Measurements from ENCODE around the gene GPR156. TPM values are rescaled to one million over a fixed set of nuclear protein-coding genes. Genes with fewer than 3 reads are reported as not detected.

The GPR156 gene
- total and polyA plus RNA-seq, 9 of the 15 experiments (the other 6 are each of a cell fraction or from before 2014, with no cell fraction given) = 0.07 to 0.14 (median 0.12) TPM; not detected in 5

DNA sequence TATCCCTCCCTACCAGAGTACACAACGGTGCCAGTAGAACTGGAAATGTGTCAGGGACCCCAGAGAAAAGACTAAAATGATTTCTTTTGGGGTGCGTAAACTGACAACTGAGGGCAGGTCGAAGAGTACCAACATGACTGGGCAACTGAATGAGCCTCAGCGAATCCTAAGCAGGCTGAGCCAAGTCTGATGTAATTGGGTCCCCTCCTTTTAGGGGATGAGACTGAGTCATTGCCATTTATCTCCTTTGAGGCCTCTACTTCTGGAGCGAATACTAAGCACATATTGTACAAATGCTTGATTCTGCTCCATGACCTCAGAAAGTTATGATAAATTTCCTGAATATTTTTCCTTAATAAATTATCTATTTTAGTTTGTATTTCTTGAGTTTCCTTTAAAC, 17.3 kb upstream of the GPR156 start:
- H4K20me1 ChIP-seq (replicated peaks; ENCODE audit: control insufficient read depth, insufficient read depth, low read length) = no peaks in the 10 kb centered on the region
- WGBS (ENCODE audit: insufficient coverage, low coverage, missing lambda C conversion rate) = 31% methylated on average over 5 of the region's 5 CpGs
- H3K4me1 ChIP-seq (replicated peaks in 1 of 2; ENCODE audit: control insufficient read depth in 2 of 2, insufficient read depth in 2 of 2, low read length in 2 of 2) = no peaks in the 10 kb centered on the region
- H3K27me3 ChIP-seq (ENCODE audit: control insufficient read depth in 2 of 2, insufficient read depth in 2 of 2, low read length in 2 of 2) = no peaks in the 10 kb centered on the region
- H3K79me2 ChIP-seq (ENCODE audit: control insufficient read depth, insufficient read depth, low read length) = no peaks in the 10 kb centered on the region
- intact Hi-C loops (cut with micrococcal nuclease) = no loop called here
- no peaks in the 10 kb centered on the region for H3K9me3 ChIP-seq (replicated peaks; ENCODE audit: control insufficient read depth, insufficient read depth, low read depth, low read length)
- FAIRE-seq = no peak
- H3K36me3 ChIP-seq (ENCODE audit: control insufficient read depth, insufficient read depth, low read length) = no peaks in the 10 kb centered on the region
- H3K9ac ChIP-seq (ENCODE audit: insufficient read depth in 1 of 2, low read depth in 2 of 2, low read length in 2 of 2) = no peak overlapping the region
- no peak for DNase-seq (ENCODE audit: extremely low read depth in 1 of 4, low spot score in 3 of 4)
- ChIA-PET POLR2A (no interaction called here), CTCF (ENCODE audit: low intra/inter-chr PET ratio) (no interaction called here)
- H3K9me1 ChIP-seq (ENCODE audit: control insufficient read depth, insufficient read depth, low read length) = no peaks in the 10 kb centered on the region
- H3K4me2 ChIP-seq (ENCODE audit: insufficient read depth, low read length) = no peak overlapping the region
- no peak overlapping the region for H2AFZ ChIP-seq (ENCODE audit: low read depth, low read length)
- no TSS peak for BruUV-seq (replicated peaks)
- H3K4me3 ChIP-seq = no peak overlapping the region
- TF ChIP-seq, protein P1, sequence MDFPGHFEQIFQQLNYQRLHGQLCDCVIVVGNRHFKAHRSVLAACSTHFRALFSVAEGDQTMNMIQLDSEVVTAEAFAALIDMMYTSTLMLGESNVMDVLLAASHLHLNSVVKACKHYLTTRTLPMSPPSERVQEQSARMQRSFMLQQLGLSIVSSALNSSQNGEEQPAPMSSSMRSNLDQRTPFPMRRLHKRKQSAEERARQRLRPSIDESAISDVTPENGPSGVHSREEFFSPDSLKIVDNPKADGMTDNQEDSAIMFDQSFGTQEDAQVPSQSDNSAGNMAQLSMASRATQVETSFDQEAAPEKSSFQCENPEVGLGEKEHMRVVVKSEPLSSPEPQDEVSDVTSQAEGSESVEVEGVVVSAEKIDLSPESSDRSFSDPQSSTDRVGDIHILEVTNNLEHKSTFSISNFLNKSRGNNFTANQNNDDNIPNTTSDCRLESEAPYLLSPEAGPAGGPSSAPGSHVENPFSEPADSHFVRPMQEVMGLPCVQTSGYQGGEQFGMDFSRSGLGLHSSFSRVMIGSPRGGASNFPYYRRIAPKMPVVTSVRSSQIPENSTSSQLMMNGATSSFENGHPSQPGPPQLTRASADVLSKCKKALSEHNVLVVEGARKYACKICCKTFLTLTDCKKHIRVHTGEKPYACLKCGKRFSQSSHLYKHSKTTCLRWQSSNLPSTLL (IDR thresholded peaks at IDR 0.05) = no peak
- no peak for TF ChIP-seq JUND (IDR thresholded peaks at IDR 0.05; ENCODE audit: borderline replicate concordance, low read depth, low read length)
- TF ChIP-seq JUND (tag; IDR thresholded peaks at IDR 0.05; ENCODE audit: borderline replicate concordance, low read depth, low read length) = 0 out of 3 replicates have a peak, but pooled peaks have one; percentile 24
- TF ChIP-seq CEBPG (CRISPR knock-in tag; IDR thresholded peaks at IDR 0.05) = no peak
- TF ChIP-seq CEBPG (tag; conservative IDR thresholded peaks at IDR 0.05 in 1 of 2, IDR thresholded peaks at IDR 0.05 in 1 of 2) = peak in 1 of 2 experiments; percentile 47; a peak in 1 of 4 replicates
- TF ChIP-seq FOSL1 (tag; conservative IDR thresholded peaks at IDR 0.05) = 0 out of 2 replicates have a peak, but pooled peaks have one; percentile 39
- TF ChIP-seq PTTG1 (tag; IDR thresholded peaks at IDR 0.05; ENCODE audit: low read depth) = no peak
- in situ Hi-C loops (cut with MboI) = no loop called here
- no peak overlapping the region for H3K27ac ChIP-seq (ENCODE audit: extremely low read depth, low read depth, low read length)
- ATAC-seq = peak; percentile 56

Measured in K562 (cell line).